ENCODE measurements around the gene AMPH. TPM values are rescaled to one million over a fixed set of nuclear protein-coding genes. Genes with fewer than 3 reads are reported as not detected.
A peak's percentile ranks its signal among the peaks of the same experiment; 100 is the strongest.

The AMPH gene
- polyA plus RNA-seq (2013, experiment 1 of 2): 8.8 TPM
- polyA plus RNA-seq (2013, experiment 2 of 2): 7.8 TPM

- no peak within 1 kb of the TSS for H3K27ac ChIP-seq (ENCODE audit: low read depth, low read length, severe bottlenecking)
- H3K4me3 ChIP-seq (ENCODE audit: extremely low read depth, insufficient read depth, low read length, poor library complexity, severe bottlenecking): peak within 1 kb of the TSS; percentile 55
- WGBS, 2 experiments (ENCODE audit: insufficient coverage in 2 of 2): 1% methylated on average over 76 to 100 of the region's 105 CpGs
- no peaks in the 10 kb centered on the region for H3K4me1 ChIP-seq (ENCODE audit: control insufficient read depth, insufficient read depth, low read length, poor library complexity, severe bottlenecking)
- H3K36me3 ChIP-seq (ENCODE audit: control insufficient read depth, insufficient read depth, low read length): no peaks in the 10 kb centered on the region
- H3K9me3 ChIP-seq (ENCODE audit: control insufficient read depth, low read length): no peaks in the 10 kb centered on the region
Observed at GRCh38 chr7:38630720-38631673, at the start of gene AMPH. Gene AMPH, minus strand, starts transcription at chr7:38631373. Its CDS starts 22 bp downstream, at chr7:38631351.

- H3K4me1 ChIP-seq (ENCODE audit: control insufficient read depth, insufficient read depth, low read length, poor library complexity, severe bottlenecking): no peaks in the 10 kb centered on the region
- 60% methylated on average over 1 of the region's 3 CpGs; no CpG with 5 or more reads in 1 of the 2 experiments for WGBS, 2 experiments (ENCODE audit: insufficient coverage in 2 of 2)
- H3K27ac ChIP-seq (ENCODE audit: low read depth, low read length, severe bottlenecking): no peak overlapping the region
- H3K36me3 ChIP-seq (ENCODE audit: control insufficient read depth, insufficient read depth, low read length): no peaks in the 10 kb centered on the region
- H3K9me3 ChIP-seq (ENCODE audit: control insufficient read depth, low read length): no peaks in the 10 kb centered on the region
- no peak overlapping the region for H3K4me3 ChIP-seq (ENCODE audit: extremely low read depth, insufficient read depth, low read length, poor library complexity, severe bottlenecking)
Observed at GRCh38 chr7:38679419-38679818, 48.2 kb upstream of the AMPH start.

GRCh38 chr7:38678698-38679054, 47.5 kb upstream of the AMPH start:
- Histone ChIP-seq H3K27ac (ENCODE audit: low read depth, low read length, severe bottlenecking) (no peak overlapping the region), H3K36me3 (ENCODE audit: control insufficient read depth, insufficient read depth, low read length) (no peaks in the 10 kb centered on the region), H3K4me1 (ENCODE audit: control insufficient read depth, insufficient read depth, low read length, poor library complexity, severe bottlenecking) (no peaks in the 10 kb centered on the region), H3K4me3 (ENCODE audit: extremely low read depth, insufficient read depth, low read length, poor library complexity, severe bottlenecking) (no peak overlapping the region), H3K9me3 (ENCODE audit: control insufficient read depth, low read length) (no peaks in the 10 kb centered on the region)
- WGBS, 2 experiments (ENCODE audit: insufficient coverage in 2 of 2): 67 to 100% methylated on average over 1 of the region's 1 CpG

GRCh38 chr7:38677981-38678697, 47.0 kb upstream of the AMPH start:
- H3K27ac ChIP-seq (ENCODE audit: low read depth, low read length, severe bottlenecking): no peak overlapping the region
- no peaks in the 10 kb centered on the region for H3K9me3 ChIP-seq (ENCODE audit: control insufficient read depth, low read length)
- 90 to 100% methylated on average over 2 of the region's 5 CpGs for WGBS, 2 experiments (ENCODE audit: insufficient coverage in 2 of 2)
- no peaks in the 10 kb centered on the region for H3K36me3 ChIP-seq (ENCODE audit: control insufficient read depth, insufficient read depth, low read length)
- H3K4me1 ChIP-seq (ENCODE audit: control insufficient read depth, insufficient read depth, low read length, poor library complexity, severe bottlenecking): no peaks in the 10 kb centered on the region
- no peak overlapping the region for H3K4me3 ChIP-seq (ENCODE audit: extremely low read depth, insufficient read depth, low read length, poor library complexity, severe bottlenecking)

GRCh38 chr7:38675494-38676106, 44.4 kb upstream of the AMPH start:
- no peak overlapping the region for H3K4me3 ChIP-seq (ENCODE audit: extremely low read depth, insufficient read depth, low read length, poor library complexity, severe bottlenecking)
- no peaks in the 10 kb centered on the region for H3K4me1 ChIP-seq (ENCODE audit: control insufficient read depth, insufficient read depth, low read length, poor library complexity, severe bottlenecking)
- no peaks in the 10 kb centered on the region for H3K9me3 ChIP-seq (ENCODE audit: control insufficient read depth, low read length)
- no peaks in the 10 kb centered on the region for H3K36me3 ChIP-seq (ENCODE audit: control insufficient read depth, insufficient read depth, low read length)
- no peak overlapping the region for H3K27ac ChIP-seq (ENCODE audit: low read depth, low read length, severe bottlenecking)
- 76 to 87% methylated on average over 5 to 6 of the region's 8 CpGs for WGBS, 2 experiments (ENCODE audit: insufficient coverage in 2 of 2)

- no peak overlapping the region for H3K4me3 ChIP-seq (ENCODE audit: extremely low read depth, insufficient read depth, low read length, poor library complexity, severe bottlenecking)
- WGBS, 2 experiments (ENCODE audit: insufficient coverage in 2 of 2): 86 to 100% methylated on average over 1 of the region's 1 CpG
Observed at GRCh38 chr7:38674513-38674912, 43.3 kb upstream of the AMPH start.

DNA sequence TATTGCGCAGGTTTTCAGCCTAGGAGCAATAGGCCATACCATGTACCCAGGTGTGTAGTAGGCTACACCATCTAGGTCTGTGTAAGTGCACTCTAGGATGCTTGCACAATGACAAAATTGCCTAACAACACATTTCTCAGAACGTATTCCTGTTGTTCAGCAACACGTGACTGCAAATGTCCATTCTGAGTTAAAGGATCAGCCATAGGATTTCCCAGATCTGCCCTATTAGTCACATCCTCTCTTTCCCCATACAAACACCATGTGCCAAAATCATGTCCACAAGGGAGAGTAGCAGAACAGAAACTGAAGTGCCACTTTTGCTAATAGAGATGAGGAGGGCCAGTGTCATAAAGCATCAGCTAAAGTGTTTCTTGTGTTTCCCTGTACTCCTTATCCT, 42.6 kb upstream of the AMPH start:
- no peaks in the 10 kb centered on the region for H3K36me3 ChIP-seq (ENCODE audit: control insufficient read depth, insufficient read depth, low read length)
- H3K9me3 ChIP-seq (ENCODE audit: control insufficient read depth, low read length): no peaks in the 10 kb centered on the region
- no peaks in the 10 kb centered on the region for H3K4me1 ChIP-seq (ENCODE audit: control insufficient read depth, insufficient read depth, low read length, poor library complexity, severe bottlenecking)
- WGBS, 2 experiments (ENCODE audit: insufficient coverage in 2 of 2): 86 to 90% methylated on average over 2 of the region's 3 CpGs
- H3K4me3 ChIP-seq (ENCODE audit: extremely low read depth, insufficient read depth, low read length, poor library complexity, severe bottlenecking): no peak overlapping the region
- H3K27ac ChIP-seq (ENCODE audit: low read depth, low read length, severe bottlenecking): no peak overlapping the region

More at GRCh38 chr7:38674513-38674912, 43.3 kb upstream of the AMPH start:
- Histone ChIP-seq H3K9me3 (ENCODE audit: control insufficient read depth, low read length) (no peaks in the 10 kb centered on the region), H3K36me3 (ENCODE audit: control insufficient read depth, insufficient read depth, low read length) (no peaks in the 10 kb centered on the region), H3K4me1 (ENCODE audit: control insufficient read depth, insufficient read depth, low read length, poor library complexity, severe bottlenecking) (no peaks in the 10 kb centered on the region), H3K27ac (ENCODE audit: low read depth, low read length, severe bottlenecking) (no peak overlapping the region)

DNA sequence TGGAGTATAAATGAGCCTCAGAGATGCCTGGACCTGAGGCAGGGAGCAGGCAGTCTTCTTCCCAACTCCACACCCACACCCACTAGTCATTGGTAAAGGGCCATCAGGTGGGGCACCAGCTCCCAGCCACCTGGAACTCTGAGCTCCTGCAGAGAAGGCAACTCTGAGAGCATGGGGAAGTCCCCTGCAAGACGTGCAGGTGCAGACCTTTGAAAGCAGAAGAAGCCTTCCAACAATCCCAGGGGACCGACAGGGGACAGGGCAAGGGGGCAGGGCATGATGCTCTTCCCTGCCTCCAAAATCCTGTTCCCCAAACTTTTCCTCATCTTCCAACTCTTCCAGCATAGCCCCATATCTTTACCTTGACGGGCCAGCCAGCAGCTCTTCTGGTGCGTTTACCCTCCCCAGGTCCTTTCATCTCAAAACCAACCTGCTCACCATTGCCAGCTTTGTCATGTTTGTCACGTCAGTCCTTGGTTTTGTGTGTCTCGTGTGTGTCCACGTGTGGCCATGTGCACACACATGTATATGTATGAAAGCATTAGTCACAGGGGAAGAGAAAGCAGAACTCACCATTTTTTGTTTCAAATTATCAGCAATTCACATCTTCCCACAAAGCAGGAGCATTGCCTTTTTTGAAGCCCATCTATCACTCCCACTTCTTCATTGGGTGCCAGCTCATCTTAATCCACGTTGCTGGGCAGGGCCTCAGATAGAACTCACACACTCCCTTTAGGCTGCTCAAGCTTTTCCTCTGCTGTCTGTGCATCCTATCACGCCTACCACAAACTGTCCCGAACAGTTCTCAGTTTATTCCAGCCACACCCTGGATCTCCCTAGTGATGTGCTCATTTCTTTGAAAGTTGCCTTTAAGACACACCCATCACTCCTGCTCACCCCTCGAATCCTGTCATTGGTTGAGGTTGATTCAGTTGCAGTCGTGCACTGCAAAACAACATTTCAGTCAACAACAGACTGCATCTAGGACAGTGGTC, 41.0 kb upstream of the AMPH start:
- Histone ChIP-seq H3K36me3 (ENCODE audit: control insufficient read depth, insufficient read depth, low read length) (no peaks in the 10 kb centered on the region), H3K4me1 (ENCODE audit: control insufficient read depth, insufficient read depth, low read length, poor library complexity, severe bottlenecking) (no peaks in the 10 kb centered on the region), H3K9me3 (ENCODE audit: control insufficient read depth, low read length) (no peaks in the 10 kb centered on the region), H3K27ac (ENCODE audit: low read depth, low read length, severe bottlenecking) (no peak overlapping the region), H3K4me3 (ENCODE audit: extremely low read depth, insufficient read depth, low read length, poor library complexity, severe bottlenecking) (no peak overlapping the region)
- 77 to 89% methylated on average over 6 to 8 of the region's 12 CpGs for WGBS, 2 experiments (ENCODE audit: insufficient coverage in 2 of 2)

- Histone ChIP-seq H3K4me1 (ENCODE audit: control insufficient read depth, insufficient read depth, low read length, poor library complexity, severe bottlenecking) (no peaks in the 10 kb centered on the region), H3K27ac (ENCODE audit: low read depth, low read length, severe bottlenecking) (no peak overlapping the region), H3K9me3 (ENCODE audit: control insufficient read depth, low read length) (no peaks in the 10 kb centered on the region), H3K4me3 (ENCODE audit: extremely low read depth, insufficient read depth, low read length, poor library complexity, severe bottlenecking) (no peak overlapping the region), H3K36me3 (ENCODE audit: control insufficient read depth, insufficient read depth, low read length) (no peaks in the 10 kb centered on the region)
- 80 to 92% methylated on average over 5 of the region's 5 CpGs for WGBS, 2 experiments (ENCODE audit: insufficient coverage in 2 of 2)
Observed at GRCh38 chr7:38669965-38670520, 38.9 kb upstream of the AMPH start.
